GM19467 (cell line): ENCODE measurements around the gene NOS2.
A peak's percentile ranks its signal among the peaks of the same experiment; 100 is the strongest.

ENCODE experiments used
- ATAC-seq: cut with Tn5 transposase; IDR thresholded peaks from one replicate; pipeline ENCODE4 v1.9.1; 2021; ENCODE audit warnings: mild to moderate bottlenecking, moderate library complexity; ENCODE audit not compliant: unreplicated experiment

The NOS2 gene

GRCh38 chr17:27821318-27821717 lies 21.0 kb upstream of the NOS2 start:
- ATAC-seq = no peak

- no peak for ATAC-seq
These were observed 18.8 kb upstream of the NOS2 start for GRCh38 chr17:27819145-27819544.

GRCh38 chr17:27818401-27819105 lies 18.2 kb upstream of the NOS2 start:
- ATAC-seq = no peak

- no peak for ATAC-seq
These were observed 17.4 kb upstream of the NOS2 start for GRCh38 chr17:27817731-27818130.

GRCh38 chr17:27816946-27817345 lies 16.6 kb upstream of the NOS2 start:
- ATAC-seq = no peak

- no peak for ATAC-seq
These were observed 11.6 kb upstream of the NOS2 start for GRCh38 chr17:27811961-27812360.

- ATAC-seq = no peak
These were observed 10.7 kb upstream of the NOS2 start for GRCh38 chr17:27810902-27811557.

- ATAC-seq = peak; percentile 45
These were observed 10.0 kb upstream of the NOS2 start for GRCh38 chr17:27810211-27810901.

GRCh38 chr17:27809555-27809954 lies 9.2 kb upstream of the NOS2 start:
- ATAC-seq = no peak

GRCh38 chr17:27808628-27809027 lies 8.3 kb upstream of the NOS2 start:
- ATAC-seq = no peak

- ATAC-seq = peak; percentile 56
These were observed 7.5 kb upstream of the NOS2 start for GRCh38 chr17:27807567-27808470.

- ATAC-seq = no peak
These were observed 5.3 kb upstream of the NOS2 start for GRCh38 chr17:27805520-27806146.

- ATAC-seq = no peak
These were observed 3.8 kb upstream of the NOS2 start for GRCh38 chr17:27804113-27804512.

- no peak for ATAC-seq
These were observed 2.8 kb upstream of the NOS2 start for GRCh38 chr17:27802962-27803680.

GRCh38 chr17:27802033-27802432 lies 1.7 kb upstream of the NOS2 start:
- ATAC-seq = no peak

GRCh38 chr17:27798376-27798775 lies 2.0 kb downstream of the NOS2 start:
- ATAC-seq = no peak

GRCh38 chr17:27797390-27798091 lies 2.8 kb downstream of the NOS2 start:
- ATAC-seq = no peak

GRCh38 chr17:27793906-27794569 lies 6.3 kb downstream of the NOS2 start:
- no peak for ATAC-seq
